ENCODE results near the gene GLP2R.

The GLP2R gene

DNA sequence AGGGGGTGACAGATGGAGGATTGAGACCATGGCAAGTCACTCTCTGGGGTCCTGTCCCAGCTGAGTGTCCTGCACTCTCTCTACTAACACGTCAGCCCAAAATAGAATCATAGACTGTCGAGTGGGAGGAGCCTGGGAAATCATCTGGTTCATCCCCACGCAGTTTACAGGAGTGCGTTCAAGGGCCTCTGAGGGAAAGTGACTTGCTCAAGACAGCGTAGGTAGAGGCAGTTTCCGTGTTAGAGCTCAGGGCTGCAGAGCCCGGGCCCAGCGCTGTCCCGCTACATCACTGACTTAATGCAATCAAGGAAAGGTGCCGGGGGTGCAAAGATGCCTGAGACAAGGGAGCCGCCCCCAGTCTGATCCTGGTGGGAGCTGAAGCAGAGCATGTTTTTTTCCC lies 14.2 kb upstream of the GLP2R start:
- no peak overlapping the region for H3K27ac ChIP-seq
- H3K9me3 ChIP-seq, result no peaks in the 10 kb centered on the region
- no peaks in the 10 kb centered on the region for H3K27me3 ChIP-seq
- no peak overlapping the region for H3K4me3 ChIP-seq
- H3K9ac ChIP-seq, result no peak overlapping the region
- H3K4me2 ChIP-seq, result no peak overlapping the region
- H3K36me3 ChIP-seq, result no peaks in the 10 kb centered on the region
- peaks cover 21% of the 10 kb centered on the region for H3K4me1 ChIP-seq
- no peak for TF ChIP-seq Cebpa-rat (IDR thresholded peaks at IDR 0.05)
- H4K20me1 ChIP-seq, result no peaks in the 10 kb centered on the region

DNA sequence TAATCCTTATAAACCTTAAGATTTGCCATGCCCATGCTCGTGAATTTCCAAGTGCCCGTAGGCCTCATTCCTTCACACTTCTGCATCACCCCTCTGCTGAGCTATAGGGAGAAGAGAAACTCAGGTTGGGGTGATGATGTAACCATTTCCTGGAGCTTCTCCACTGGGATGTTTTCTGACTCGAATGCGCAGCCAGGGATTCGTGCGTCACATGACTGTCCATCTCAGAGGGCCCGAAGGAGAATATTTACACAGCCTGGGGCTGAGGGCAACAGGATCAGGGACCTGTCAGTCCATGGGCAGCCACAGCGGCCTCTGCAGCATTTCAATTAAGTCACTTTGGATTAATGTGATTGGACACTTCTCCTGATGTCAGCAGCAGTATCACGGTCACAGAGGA lies 12.6 kb upstream of the GLP2R start:
- no peaks in the 10 kb centered on the region for H3K9me3 ChIP-seq
- no peak overlapping the region for H3K4me2 ChIP-seq
- H3K27ac ChIP-seq, result no peak overlapping the region
- peaks cover 23% of the 10 kb centered on the region for H3K4me1 ChIP-seq
- H3K4me3 ChIP-seq, result no peak overlapping the region
- H3K36me3 ChIP-seq, result no peaks in the 10 kb centered on the region
- TF ChIP-seq Cebpa-rat (IDR thresholded peaks at IDR 0.05), result no peak
- H3K9ac ChIP-seq, result no peak overlapping the region
- H4K20me1 ChIP-seq, result no peaks in the 10 kb centered on the region
- H3K27me3 ChIP-seq, result no peaks in the 10 kb centered on the region

GRCh38 chr17:9814337-9814945 lies 11.3 kb upstream of the GLP2R start:
- H3K4me2 ChIP-seq, result no peak overlapping the region
- no peaks in the 10 kb centered on the region for H3K36me3 ChIP-seq
- no peak for TF ChIP-seq Cebpa-rat (IDR thresholded peaks at IDR 0.05)

GRCh38 chr17:9816472-9816871 lies 9.3 kb upstream of the GLP2R start:
- H4K20me1 ChIP-seq, result no peaks in the 10 kb centered on the region
- peaks cover 15% of the 10 kb centered on the region for H3K4me1 ChIP-seq
- no peak overlapping the region for H3K4me3 ChIP-seq
- H3K36me3 ChIP-seq, result no peaks in the 10 kb centered on the region
- no peak overlapping the region for H3K27ac ChIP-seq
- peak overlapping the region; percentile 36; the same call in 1 of the 2 replicates for H3K4me2 ChIP-seq
- no peaks in the 10 kb centered on the region for H3K9me3 ChIP-seq
- no peaks in the 10 kb centered on the region for H3K27me3 ChIP-seq
- no peak for TF ChIP-seq Cebpa-rat (IDR thresholded peaks at IDR 0.05)
- H3K9ac ChIP-seq, result no peak overlapping the region

More at GRCh38 chr17:9814337-9814945, 11.3 kb upstream of the GLP2R start:
- Histone ChIP-seq H4K20me1 (no peaks in the 10 kb centered on the region), H3K9me3 (no peaks in the 10 kb centered on the region), H3K27me3 (no peaks in the 10 kb centered on the region), H3K27ac (no peak overlapping the region), H3K4me1 (peaks cover 23% of the 10 kb centered on the region), H3K4me3 (no peak overlapping the region), H3K9ac (no peak overlapping the region)

- no peak for TF ChIP-seq Cebpa-rat (IDR thresholded peaks at IDR 0.05)
- Histone ChIP-seq H3K4me1 (peaks cover 21% of the 10 kb centered on the region), H3K4me3 (no peak overlapping the region), H3K9me3 (no peaks in the 10 kb centered on the region), H3K9ac (no peak overlapping the region), H4K20me1 (no peaks in the 10 kb centered on the region), H3K27me3 (no peaks in the 10 kb centered on the region), H3K27ac (no peak overlapping the region), H3K4me2 (peak overlapping the region; percentile 36), H3K36me3 (no peaks in the 10 kb centered on the region)
Observed at GRCh38 chr17:9817086-9817485, 8.6 kb upstream of the GLP2R start.

DNA sequence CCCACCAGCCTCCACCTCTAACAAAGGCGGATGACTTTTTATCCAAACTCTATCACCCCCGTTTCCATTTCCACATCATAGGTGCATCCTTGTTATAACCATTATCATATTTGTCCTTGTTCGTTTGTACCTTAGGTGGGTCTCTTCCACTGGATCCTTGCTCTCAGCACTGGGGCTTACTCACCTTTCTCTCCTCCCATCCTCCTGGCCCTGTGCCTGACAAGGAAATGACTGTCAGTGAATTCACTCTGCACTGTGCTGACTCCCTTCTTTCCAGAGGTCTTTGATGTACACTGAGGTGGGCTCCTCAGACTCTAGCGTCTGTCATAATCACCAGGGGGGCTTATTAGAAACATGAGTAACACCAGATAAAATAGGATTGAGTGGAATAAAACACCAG lies 7.0 kb upstream of the GLP2R start:
- no peaks in the 10 kb centered on the region for H3K9me3 ChIP-seq
- no peak for TF ChIP-seq Cebpa-rat (IDR thresholded peaks at IDR 0.05)
- H3K27me3 ChIP-seq, result no peaks in the 10 kb centered on the region
- H3K4me3 ChIP-seq, result no peak overlapping the region
- H3K4me2 ChIP-seq, result no peak overlapping the region
- peaks cover 31% of the 10 kb centered on the region for H3K4me1 ChIP-seq
- no peak overlapping the region for H3K27ac ChIP-seq
- H4K20me1 ChIP-seq, result no peaks in the 10 kb centered on the region
- no peaks in the 10 kb centered on the region for H3K36me3 ChIP-seq
- H3K9ac ChIP-seq, result no peak overlapping the region

- Histone ChIP-seq H3K27ac (no peak overlapping the region), H3K4me1 (peaks cover 39% of the 10 kb centered on the region), H4K20me1 (no peaks in the 10 kb centered on the region), H3K9me3 (no peaks in the 10 kb centered on the region), H3K4me3 (no peak overlapping the region), H3K27me3 (no peaks in the 10 kb centered on the region), H3K9ac (no peak overlapping the region), H3K36me3 (no peaks in the 10 kb centered on the region), H3K4me2 (no peak overlapping the region)
- TF ChIP-seq Cebpa-rat (IDR thresholded peaks at IDR 0.05), result no peak
Observed at GRCh38 chr17:9820448-9820847, 5.3 kb upstream of the GLP2R start.

GRCh38 chr17:9821921-9822320 lies 3.8 kb upstream of the GLP2R start, which contains the start of gene GSG1L2:
Gene GSG1L2, minus strand, starts transcription at chr17:9822079. Its CDS starts 8 bp downstream, at chr17:9822071.
- no peaks in the 10 kb centered on the region for H3K36me3 ChIP-seq
- no peak within 1 kb of the TSS; the same call in 1 of the 2 replicates for H3K9ac ChIP-seq
- H3K4me3 ChIP-seq, result no peak within 1 kb of the TSS

DNA sequence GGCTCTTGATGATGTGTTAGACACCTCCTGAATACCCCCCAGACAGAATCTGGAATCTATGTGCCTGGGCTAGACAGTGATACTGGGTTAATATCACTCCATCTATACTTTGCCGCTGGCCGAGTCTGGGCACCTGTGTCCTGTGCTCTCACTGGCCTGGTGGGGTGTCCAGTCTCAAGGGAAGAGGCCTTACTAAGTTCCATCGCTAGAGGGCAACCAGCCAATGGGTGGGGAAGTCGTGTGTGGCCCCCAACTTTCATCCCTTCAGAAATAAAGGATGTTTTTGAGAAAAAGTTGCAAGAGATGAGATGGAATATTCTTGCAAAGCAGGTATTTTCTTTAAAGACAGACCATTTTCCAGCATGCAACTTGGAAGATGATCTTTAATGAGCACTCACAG lies 1.6 kb upstream of the GLP2R start:
- no peak for TF ChIP-seq Cebpa-rat (IDR thresholded peaks at IDR 0.05)
- no peaks in the 10 kb centered on the region for H3K36me3 ChIP-seq
- H4K20me1 ChIP-seq, result no peaks in the 10 kb centered on the region
- H3K9me3 ChIP-seq, result no peaks in the 10 kb centered on the region
- H3K9ac ChIP-seq, result no peak overlapping the region
- H3K4me1 ChIP-seq, result peaks cover 36% of the 10 kb centered on the region
- H3K4me3 ChIP-seq, result no peak overlapping the region
- no peak overlapping the region for H3K4me2 ChIP-seq
- H3K27me3 ChIP-seq, result no peaks in the 10 kb centered on the region
- H3K27ac ChIP-seq, result no peak overlapping the region

More at GRCh38 chr17:9821921-9822320, 3.8 kb upstream of the GLP2R start, which contains the start of gene GSG1L2:
- H3K9me3 ChIP-seq, result no peaks in the 10 kb centered on the region
- H4K20me1 ChIP-seq, result no peaks in the 10 kb centered on the region
- no peaks in the 10 kb centered on the region for H3K27me3 ChIP-seq
- peak within 1 kb of the TSS; percentile 69 for H3K4me2 ChIP-seq
- peak within 1 kb of the TSS; percentile 43; the same call in 1 of the 2 replicates for H3K27ac ChIP-seq
- peaks cover 43% of the 10 kb centered on the region for H3K4me1 ChIP-seq
- no peak for TF ChIP-seq Cebpa-rat (IDR thresholded peaks at IDR 0.05)

DNA sequence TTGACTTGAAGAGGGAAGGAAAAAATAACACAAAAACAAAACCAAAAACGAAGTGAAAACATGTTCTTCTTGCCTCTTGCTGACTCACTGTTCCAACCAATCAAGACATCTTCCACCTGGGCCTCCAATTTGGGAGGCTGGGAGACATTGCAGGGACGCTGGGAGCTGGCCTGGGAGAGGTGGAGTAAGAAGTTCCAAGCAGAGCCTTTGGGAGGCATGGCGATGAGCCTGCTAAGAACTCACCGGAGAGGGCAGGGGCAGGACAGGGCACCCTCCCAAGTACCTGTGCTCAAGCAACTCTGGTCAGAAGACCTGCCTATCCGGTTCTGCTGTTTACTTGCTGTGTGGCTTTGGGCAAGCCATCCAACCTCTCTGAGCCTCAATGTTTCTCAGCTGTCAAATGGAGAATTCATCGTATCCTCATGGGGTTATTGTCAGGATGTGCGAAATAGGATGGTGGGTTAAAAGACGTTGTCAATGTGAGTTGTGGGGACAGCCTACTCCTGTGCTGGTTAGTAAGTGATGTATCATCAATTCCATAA lies 856 bp upstream of the GLP2R start:
- Histone ChIP-seq H3K9me3 (no peaks in the 10 kb centered on the region), H4K20me1 (no peaks in the 10 kb centered on the region), H3K27me3 (no peaks in the 10 kb centered on the region), H3K4me3 (no peak overlapping the region), H3K27ac (no peak overlapping the region), H3K9ac (no peak overlapping the region), H3K4me1 (peaks cover 36% of the 10 kb centered on the region), H3K4me2 (peak overlapping the region; percentile 27; the same call in 1 of the 2 replicates), H3K36me3 (no peaks in the 10 kb centered on the region)
- no peak for TF ChIP-seq Cebpa-rat (IDR thresholded peaks at IDR 0.05)

Measured in BLaER1 (cell line).